Measurements from ENCODE around the gene UNC5B.

UNC5B gene

DNA sequence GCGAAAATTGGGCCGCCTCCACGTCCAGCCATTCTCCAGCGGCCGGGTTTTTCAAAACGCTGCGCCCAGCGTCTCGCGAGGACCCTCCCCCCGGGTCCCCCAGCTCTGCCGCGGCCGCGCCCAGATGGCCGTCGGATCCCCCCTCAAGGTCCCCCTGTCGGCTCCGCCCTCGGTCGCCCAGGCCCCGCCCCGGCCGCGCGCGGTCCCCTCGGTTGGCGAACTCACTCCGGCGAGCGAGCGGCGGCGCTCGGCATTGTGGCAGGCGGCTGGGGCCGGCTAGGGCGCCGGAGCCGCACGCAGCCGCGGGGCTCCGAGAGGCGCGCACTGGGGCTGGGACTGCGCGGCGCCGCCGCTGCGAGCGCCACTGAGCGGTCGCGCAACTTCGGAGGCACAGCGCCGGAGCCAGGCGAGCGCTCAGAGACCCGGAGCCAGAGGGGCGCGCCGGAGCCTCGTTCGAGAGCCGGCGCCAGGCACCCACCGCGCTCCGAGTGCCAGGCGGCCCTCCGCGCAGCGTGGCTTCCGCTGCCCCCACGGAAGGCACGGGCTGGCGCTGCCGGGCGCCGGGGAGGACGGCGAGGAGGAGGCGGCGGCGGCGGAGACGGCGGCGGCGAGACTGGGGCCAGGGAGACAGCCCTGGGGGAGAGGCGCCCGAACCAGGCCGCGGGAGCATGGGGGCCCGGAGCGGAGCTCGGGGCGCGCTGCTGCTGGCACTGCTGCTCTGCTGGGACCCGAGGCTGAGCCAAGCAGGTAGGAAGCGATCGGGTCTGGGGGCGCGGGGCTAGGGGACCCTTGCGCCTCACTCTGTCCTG, at the start of gene UNC5B:
TSS of gene UNC5B (plus strand) at position 253 of the 809 bp plus-strand sequence. CDS start at position 669, 416 bp downstream.
- peak; percentile 78 for DNase-seq

DNA sequence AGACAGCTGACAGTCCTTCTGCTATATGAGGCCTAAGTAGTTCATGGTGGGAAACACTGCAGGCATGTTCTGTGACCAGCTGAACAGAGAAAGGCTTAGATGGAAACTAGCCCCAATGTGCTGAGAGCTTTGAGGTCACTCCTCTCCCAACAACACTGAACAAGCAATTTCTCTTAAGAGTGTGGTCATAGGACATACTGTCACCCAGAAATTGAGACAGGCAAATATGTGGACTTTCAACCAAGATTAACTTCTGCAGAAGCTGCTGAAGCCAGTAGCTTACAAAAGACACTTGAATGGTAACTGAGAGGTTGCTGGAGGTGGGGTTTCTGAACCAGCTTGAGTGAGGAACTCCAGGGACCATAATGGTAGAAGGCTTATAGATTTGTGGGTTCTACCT, 38.9 kb upstream of the UNC5B start:
- no peak for DNase-seq

DNA sequence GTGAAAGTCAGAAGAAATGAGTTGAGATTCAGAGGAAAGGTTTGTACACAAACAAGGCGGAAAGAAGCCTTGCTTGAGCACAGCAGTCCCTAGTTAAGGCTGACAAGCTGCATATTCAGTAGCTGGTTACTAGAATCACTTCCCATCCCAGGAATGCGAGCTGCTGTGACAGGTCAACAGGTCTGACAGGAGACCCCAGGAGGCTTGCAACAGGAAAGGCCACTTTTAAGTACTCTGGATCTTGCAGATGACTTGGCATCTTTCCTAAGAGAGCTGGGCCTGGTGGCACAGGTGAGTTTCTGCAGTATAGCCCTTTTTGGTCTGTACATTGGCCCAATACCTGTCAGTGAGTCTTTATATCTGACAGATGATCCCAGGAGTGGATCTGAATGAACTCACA, 35.7 kb upstream of the UNC5B start:
- no peak for DNase-seq

DNA sequence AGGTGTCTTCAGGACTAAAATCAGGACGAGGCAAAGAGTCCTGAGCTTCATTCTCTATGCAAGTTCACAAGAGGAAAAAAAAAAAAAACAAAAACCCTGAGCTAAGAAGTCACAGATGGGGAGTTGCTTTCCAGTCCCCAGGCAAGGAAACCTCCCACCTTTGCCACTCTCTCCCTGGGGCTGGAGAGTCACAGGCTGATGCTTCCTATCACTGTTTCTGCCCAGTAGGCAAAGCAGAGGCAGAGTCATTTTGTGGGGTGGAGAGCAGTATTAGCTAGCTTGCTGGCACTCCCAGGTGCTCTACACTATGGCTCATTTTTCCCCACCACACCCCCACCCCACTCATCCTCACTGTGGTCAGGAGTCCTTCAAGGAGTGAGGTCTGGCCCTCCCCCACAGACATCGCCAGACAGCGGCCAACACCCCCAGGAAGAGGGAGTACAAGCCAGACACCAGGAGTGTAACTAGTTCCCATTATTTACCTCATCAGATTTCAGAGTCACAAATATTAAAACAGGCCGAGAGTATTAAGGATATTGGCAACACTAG, 34.6 kb upstream of the UNC5B start:
- no peak for DNase-seq

DNA sequence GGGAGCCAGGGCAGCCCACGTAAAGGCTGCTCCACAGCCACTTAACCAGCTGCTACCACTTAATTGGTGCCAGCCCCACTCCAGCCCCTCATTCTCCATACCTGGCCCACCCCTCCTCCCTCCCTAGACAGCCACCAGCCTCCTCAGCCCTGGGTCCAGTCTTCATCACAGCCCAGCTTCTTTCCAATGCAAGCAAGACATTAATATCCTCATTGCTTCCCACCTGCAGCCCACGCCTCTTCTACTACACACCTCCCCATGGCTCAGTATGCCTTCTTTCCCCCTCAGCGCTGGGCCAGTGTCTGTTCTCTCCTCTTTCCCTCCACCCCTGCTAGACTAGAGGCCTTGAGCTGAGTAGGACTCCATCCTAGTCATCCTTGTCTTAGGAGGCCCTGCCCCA, 33.5 kb upstream of the UNC5B start:
- no peak for DNase-seq

DNA sequence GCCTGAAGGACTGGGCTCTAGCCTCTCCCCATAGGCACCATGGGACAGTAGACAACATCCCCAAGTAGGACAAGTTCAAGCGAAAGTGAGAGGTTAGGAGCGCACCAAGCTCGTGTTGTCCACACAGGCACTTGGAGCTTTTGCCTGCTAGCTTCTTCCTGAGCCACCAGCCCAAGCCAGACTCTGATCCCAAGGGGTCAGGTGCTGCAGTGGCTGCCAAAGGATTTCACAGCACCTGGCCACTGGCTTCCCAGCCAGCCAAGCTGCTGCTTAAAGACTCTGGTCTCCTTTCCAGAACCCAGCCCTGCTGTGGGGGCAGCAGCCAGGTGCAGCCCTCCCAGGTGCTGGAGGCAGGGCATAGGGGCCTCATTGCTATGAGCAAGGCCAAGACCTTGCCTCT, 33.0 kb upstream of the UNC5B start:
- no peak for DNase-seq

DNA sequence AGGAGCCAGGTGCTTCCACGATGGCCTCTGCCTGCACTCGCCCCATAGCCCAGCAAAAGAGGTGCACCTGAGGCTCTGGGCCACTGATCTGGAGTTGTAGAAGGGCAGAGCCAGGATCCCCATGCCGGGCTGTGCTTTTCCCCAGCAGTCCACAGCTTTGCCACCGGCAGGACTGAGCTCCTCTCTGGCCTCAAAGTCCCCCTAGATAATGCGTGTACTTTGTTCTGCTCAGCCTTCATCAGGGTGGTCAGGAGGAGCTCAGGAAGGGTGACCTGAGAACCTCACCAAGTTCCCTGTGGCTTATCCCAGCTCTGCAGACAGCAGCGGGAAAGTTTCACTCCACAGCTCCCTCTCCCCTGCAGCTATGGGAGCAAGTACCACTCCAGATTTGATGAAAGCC, 27.9 kb upstream of the UNC5B start:
- DNase-seq, result peak; percentile 19

DNA sequence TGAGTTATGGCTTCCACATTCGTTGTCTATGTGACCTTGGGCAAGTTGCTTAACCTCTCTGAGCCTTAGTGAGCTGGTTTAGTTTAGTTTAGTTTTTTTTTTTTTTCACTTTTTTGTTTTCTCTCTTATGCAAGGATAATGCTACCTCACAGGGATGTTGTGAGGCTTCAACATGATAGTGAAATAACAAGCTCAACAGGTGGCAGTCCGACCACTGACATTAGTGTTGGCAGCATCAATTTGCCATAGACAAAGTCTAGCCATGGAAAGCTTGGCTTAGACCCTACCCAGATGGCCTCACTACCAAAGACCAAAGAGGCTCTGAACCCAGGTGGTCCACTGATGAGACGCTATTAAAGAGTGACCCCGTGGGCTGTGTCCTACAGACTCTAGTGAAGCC, 27.2 kb upstream of the UNC5B start:
- no peak for DNase-seq

DNA sequence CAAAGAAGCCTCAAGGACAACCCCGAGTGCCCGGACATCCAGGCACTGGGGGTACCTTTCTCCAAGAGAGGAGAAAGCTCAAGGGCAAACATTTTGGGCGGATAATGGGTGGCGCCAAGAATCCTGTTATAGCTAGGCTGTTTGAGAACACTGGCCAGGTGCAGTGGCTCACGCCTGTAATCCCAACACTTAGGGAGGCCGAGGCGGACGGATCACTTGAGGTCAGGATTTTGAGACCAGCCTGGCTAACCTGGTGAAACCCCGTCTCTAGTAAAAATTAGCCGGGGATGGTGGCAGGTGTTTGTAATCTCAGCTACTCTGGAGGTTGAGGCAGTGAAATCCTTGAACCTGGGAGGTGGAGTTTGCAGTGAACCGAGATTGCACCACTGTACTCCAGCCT, 25.2 kb upstream of the UNC5B start:
- DNase-seq, result no peak

DNA sequence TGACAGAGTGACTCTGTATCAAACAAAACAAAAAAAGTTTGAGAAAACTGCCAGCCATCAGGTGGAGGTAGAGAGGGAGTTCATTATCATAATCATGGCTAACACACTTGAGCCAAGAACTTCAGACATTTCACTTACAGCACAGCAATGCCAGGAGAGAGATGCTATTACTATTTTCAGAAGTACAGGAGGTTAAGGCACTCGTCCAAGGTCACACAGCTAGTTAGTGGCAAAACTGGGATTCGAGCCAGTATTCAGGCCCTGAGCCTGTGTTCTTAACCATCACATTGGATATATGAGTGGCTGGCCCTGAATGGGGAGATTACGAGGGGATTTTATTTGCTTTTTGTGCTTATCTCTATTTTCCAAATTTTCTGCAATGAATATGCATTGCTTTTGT, 24.8 kb upstream of the UNC5B start:
- DNase-seq, result no peak

DNA sequence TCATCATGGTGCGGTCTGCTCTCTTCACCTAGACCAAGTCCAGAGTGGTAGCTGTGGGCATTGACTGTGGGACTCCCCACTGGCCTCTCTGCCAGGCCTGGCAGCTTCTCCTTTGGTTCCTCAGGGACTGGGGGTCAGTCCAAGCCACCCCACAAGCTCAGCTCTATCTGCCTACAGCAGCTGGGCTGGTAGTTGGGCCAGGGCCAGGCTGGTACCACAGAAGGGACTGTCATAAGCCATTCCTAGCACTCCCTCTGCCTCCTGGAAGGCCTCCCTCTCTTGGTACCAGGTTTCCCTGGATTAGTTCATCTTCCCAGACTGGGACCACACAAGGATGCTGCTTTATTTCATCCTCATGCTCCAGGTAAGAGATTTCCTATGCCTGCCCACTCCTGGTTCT, 24.2 kb upstream of the UNC5B start:
- no peak for DNase-seq

DNA sequence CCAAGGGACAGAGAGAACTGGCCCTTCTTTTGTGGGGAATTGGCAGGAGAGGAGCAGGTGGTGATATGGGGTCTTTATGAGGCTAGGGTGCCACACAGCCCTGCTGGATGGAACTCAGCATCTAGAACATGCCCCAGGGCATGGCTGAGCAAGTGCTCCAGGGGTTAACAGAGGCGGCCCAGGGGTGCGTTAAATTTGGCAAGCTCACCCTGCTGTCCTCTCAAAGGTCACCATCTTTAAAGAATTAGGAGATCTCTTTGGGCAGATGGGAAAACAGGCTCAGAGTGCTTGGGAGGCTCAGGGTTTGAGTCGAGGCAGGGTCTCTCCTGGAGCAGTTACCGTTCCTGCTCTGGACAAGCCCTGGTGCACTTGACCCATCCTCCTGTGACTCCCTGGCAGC, 21.4 kb upstream of the UNC5B start:
- DNase-seq, result no peak

DNA sequence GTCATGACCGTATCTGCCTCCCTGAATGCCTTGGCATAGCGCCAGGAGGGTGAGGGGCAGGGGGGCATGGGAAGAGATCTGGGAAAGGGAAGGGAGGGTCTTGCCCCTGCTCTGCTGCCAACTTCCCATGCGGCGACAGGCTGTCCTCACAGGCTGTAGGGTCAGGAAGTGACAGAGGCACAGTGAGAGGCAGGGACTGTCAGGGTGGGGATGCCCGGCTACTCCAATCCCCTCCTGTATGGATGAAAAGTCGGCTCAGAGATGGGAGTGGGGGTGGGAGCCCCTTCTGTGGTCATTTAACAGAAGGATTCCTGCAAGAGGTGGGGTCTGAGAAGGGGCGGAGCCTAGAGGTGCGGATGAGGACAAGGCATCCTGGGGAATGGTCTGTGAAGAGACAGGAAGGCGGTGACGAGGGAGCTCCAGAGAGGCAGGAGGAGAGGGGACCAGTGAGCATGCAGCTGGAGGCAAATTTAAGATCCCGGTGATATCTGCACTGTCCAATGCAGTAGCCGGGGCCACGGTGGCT, 20.8 kb upstream of the UNC5B start:
- no peak for DNase-seq

DNA sequence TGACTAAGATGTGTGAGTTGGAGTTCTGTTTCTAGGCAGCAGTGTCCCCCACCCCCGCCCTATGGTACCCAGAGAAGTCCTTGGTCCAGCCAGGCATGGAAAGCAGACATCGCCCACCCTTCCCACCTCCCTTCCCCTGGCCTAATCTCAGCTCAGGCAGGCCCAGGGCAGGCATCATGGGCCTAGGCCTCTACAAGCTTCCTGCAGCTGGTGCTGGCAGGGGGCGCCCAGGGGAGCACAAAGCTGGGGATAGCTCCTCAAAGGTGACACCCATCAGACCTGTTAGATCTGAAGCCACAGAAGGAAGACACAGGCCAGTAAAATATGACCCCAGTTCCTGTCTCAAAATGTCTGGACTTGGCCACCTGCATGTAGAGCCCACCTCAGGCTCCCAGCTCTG, 18.9 kb upstream of the UNC5B start:
- no peak for DNase-seq

DNA sequence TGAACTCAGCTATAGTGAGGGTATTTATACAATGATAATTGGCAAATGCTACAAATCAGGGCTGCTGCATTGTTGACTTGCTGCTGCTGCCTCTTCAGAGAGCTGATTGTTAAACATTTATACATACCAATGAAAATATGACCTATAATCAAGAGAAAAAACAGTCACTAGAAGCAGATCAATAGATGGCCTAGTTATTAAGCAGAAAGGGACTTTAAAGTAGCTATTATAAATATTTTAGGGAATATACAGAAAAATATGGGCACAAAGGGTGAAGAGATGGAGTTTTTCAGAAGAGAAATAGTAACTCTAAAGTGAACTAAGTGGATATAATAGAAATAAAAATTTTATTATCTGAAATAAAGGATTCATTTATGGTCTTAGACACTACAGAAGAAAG, 14.4 kb upstream of the UNC5B start:
- no peak for DNase-seq

DNA sequence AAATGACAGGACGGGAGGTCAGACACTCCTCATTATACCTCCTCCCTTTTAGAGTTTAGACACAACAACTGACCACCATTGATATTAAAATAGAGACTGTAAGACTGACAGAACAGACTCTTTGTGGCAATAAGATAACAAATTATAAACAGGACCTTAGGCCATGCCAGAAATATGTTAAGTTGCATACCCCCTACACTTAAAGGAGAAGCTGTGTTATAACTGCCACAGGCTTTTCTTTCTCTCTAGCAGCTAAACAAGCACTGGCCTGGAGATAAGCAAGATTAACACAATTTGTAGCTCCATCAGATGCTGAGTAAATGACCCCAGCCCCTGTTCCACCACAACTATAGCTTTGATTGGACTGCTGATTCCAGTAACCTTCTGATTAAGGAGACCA, 10.5 kb upstream of the UNC5B start:
- no peak for DNase-seq

DNA sequence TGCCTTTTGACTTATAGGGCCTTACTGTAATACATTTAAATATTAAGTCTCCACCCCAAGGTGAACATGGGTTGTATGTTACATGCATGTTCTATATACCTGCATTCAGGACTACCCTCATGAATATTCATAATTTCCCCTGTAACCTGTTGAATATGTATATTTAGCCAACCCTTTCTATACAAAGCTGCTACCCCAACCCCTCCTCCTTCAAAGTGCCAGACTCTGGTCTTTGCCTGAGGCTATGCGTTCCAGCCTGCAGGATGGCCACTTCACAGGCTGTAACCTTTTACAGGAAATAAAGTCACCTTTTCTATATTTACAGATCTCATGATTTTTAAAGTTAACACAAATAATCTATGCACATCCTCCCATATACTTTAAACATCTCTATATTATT, 10.1 kb upstream of the UNC5B start:
- no peak for DNase-seq

DNA sequence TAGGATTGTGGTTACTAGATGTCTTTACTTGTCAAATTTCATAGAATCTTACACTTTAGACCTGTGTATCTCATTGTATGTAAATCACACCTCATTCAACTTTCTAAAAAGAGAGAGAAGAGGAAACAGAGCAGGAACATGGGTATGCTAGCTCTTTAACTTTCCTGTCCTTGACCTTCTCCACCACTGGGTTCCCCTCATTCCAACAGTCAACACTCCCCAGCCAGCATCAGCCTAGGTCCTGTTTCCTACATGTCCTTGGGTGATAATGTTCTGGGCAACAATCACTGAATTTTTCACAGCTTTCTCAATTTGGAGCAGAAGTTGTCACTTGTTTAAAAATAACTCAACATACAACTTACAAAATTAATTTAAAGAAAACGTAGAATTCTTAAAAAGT, 9.2 kb upstream of the UNC5B start:
- no peak for DNase-seq

DNA sequence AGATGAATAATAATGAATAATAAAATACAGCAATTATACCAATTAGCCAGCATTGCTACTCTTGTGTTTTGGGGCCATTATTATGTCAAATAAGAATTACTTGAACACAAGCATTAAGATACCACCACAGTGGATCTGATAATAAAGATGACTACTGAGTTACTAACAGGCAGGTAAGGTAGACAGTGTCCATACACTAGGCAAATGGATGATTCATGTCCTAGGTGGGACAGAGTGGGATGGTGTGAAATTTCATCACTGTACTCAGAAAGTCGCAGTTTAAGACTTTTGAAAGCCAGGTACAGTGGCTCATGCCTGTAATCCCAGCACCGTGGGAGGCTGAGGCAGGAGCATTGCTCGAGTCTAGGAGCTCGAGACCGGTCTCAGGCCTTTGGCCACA, 8.7 kb upstream of the UNC5B start:
- DNase-seq, result no peak

DNA sequence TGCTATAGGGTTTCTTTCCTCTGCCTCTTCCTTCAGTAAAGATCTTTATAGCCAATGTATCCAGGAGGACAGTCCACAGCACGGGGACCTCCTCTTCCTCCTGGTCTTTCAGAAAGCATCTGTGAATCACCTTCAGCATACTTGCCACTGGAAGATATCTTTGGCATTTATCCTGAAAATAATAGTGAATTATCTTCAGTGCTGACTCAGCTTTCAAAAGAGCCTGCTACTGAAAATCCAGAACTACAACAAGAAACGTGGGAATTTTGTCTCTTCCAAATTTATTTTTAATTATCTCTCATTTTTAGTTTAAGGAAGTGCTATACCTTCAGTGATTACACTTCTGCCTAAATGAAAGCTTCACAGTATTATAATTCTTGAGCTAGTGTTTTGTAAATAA, 7.6 kb upstream of the UNC5B start:
- no peak for DNase-seq

DNA sequence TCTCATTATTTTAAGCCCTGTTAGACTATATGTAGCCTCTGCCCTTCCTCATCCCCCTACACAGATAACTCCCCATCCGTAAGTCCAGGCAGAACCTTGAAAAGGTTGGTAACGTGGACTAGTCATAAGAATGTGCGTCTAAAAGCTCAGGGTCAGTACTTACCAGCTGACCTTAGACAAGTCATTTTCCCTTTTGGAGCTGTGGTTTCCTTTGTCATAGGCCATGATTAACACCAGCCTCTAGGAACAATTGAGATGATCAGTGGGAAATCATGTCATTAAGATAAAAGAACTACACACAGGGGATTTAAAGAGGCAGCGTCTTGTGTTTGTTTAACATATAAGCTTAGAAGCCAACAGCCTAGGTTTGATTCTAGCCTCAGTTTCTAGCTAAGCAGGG, 6.9 kb upstream of the UNC5B start:
- DNase-seq, result no peak

DNA sequence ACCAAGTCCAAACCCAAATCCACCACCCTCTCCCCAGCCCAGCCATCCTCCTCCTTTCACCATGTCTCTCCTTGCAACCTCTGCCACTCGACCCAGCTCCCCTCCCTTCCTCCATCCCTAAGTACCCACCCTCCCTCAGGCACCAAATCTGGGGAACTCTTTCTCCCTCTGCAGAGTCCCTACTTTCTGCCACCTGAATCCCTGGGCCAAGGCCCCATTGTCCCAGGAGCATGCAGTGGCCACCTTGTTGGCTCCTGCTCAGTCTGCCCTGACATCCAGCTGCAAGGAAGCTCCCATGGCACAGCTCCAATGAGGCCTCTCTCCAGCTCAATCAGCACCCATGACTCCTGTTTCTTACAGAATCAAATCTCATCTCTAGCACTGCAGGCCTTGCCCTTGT, 5.5 kb upstream of the UNC5B start:
- DNase-seq, result no peak

DNA sequence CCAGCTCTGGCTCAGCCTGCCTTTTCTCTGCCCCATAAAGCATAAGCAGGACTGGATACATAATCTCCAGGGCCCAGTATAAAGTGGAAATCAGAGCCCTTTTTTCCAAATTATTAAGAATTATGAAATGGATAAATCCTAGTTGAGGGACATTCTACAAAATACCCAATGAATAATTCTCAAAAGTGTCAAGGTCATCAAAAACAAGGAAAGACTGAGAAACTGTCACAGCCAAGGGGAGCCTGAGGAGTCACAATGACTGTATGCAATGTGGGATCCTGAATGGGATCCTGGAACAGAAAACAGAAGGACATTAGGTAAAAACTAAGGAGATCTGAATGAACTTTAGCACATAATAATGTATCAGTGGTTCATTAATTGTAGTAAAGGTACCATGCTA, 4.8 kb upstream of the UNC5B start:
- DNase-seq, result no peak

DNA sequence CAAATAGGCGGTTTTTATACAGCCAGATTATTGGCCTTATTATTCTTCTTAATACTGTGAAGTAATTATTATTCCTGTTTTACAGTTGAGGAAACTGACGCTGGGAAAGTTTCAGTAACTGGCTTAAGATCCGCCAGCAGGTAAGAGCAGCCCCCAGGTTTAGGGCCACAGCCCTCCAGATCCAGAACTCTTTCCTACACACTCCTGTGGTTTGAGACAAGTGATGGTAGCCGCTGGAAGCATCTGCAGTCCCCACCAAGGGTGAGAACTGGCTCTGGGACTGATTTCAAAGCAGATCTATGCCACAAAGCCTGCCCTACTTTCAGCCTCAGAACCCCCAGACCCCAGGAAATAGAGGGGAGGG, 3.0 kb upstream of the UNC5B start:
- DNase-seq, result no peak
